Activated CD4-positive, alpha-beta T cell treated with anti-CD3 and anti-CD28 coated beads for 36 hours (primary cell): ENCODE data around the gene PLA1A. TPM values are rescaled to one million over a fixed set of nuclear protein-coding genes. Genes with fewer than 3 reads are reported as not detected.
A peak's percentile ranks its signal among the peaks of the same experiment; 100 is the strongest.

Experiments used
- ATAC-seq: fragments of 200-7000 bp; cut with Tn5 transposase; one replicate; pipeline ENCODE4 v1.10.0; 2021; ENCODE audit warnings: mild to moderate bottlenecking, moderate library complexity
- CTCF ChIA-PET: fragments of 350-600 bp; sonication (Branson Sonifier 250); formaldehyde crosslinking; loops from one replicate; lab custom pipeline; 2021; ENCODE audit warnings: antibody characterized with exemption; lab: Charles Lee
- POLR2A ChIA-PET: fragments of 350-600 bp; sonication (Branson Sonifier 250); formaldehyde crosslinking; loops from one replicate; lab custom pipeline; 2021; ENCODE audit warnings: antibody characterized with exemption, inconsistent platforms; lab: Charles Lee
- DNase-seq: peaks from one replicate; pipeline ENCODE4 v3.0.0-alpha.2; 2020
- H3K27ac Mint-ChIP-seq: one replicate; pipeline ENCODE4 v1.8.0; 2021; ENCODE audit warnings: mixed read lengths
- H3K27me3 Mint-ChIP-seq: one replicate; pipeline ENCODE4 v1.8.0; 2021; ENCODE audit warnings: mixed read lengths
- H3K36me3 Mint-ChIP-seq: one replicate; pipeline ENCODE4 v1.8.0; 2021; ENCODE audit warnings: low read depth, mixed read lengths
- H3K4me1 Mint-ChIP-seq: one replicate; pipeline ENCODE4 v1.8.0; 2021; ENCODE audit warnings: mixed read lengths
- H3K4me3 Mint-ChIP-seq: one replicate; pipeline ENCODE4 v1.8.0; 2021; ENCODE audit warnings: mild to moderate bottlenecking, moderate library complexity, mixed read lengths
- H3K9me3 Mint-ChIP-seq: one replicate; pipeline ENCODE4 v1.8.0; 2021; ENCODE audit warnings: low read depth, mixed read lengths
- intact Hi-C, 2 experiments: fragments of 100-400 bp; cut with DNase I in 1 of 2; cut with micrococcal nuclease in 1 of 2; formaldehyde crosslinking; loops; one replicate each; pipeline versions ENCODE4 v1.14.2 to v1.15.1; 2022 to 2024; cut with DNase I, micrococcal nuclease
- total RNA-seq, 2 experiments: library from RNA; stranded (reverse); gene quantifications; one replicate each; pipeline ENCODE4 v1.2.3, GENCODE V29; 2021

PLA1A gene
- total RNA-seq, 2 experiments from 2014 or later = not detected

DNA sequence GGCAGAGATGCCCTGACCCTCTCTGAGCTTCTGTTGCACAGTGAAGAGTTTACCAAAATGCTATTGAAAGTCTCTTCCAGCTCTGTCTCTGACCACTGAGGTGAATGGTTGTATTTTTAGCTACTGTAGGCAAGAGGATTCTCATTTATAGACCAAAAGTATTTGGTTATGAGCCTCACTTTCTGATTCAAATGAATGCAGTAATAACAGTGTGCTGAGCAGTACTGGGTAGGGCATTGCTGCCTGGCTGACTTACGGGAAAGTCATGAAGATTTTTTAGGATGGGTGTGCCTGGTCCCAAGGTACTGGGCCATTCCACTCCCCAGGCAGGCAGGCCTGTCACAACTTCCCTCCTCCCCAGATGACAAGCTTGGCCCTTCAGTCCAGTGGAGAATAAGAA, 15.5 kb downstream of the PLA1A start:
- no peaks in the 10 kb centered on the region for H3K36me3 Mint-ChIP-seq
- no peaks in the 10 kb centered on the region for H3K4me1 Mint-ChIP-seq
- POLR2A ChIA-PET = no interaction called here
- no peak overlapping the region for H3K27ac Mint-ChIP-seq
- intact Hi-C loops = no loop called here
- DNase-seq = no peak
- CTCF ChIA-PET = no interaction called here
- no peak overlapping the region for H3K4me3 Mint-ChIP-seq
- no peaks in the 10 kb centered on the region for H3K9me3 Mint-ChIP-seq
- peaks cover 4% of the 10 kb centered on the region for H3K27me3 Mint-ChIP-seq
- ATAC-seq = no peak

DNA sequence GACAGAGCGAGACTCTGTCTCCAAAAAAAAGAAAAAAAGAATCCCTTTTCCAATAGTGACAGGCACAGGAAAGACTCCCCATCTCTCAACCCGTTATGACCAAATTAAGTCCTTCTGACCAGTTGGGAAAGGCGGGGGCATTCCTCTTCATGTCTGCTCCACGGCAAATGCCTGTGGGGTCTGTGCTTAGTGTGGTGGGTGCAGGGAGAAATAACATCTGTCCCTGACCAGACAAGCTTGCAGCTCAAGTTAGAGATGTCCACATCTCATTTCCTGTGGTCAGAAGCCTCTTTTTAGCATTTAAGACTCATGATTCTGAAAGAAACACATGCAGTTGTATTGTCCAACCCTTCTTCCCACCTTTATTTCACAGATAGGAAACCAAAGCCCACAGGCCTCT, 16.2 kb downstream of the PLA1A start:
- POLR2A ChIA-PET = no interaction called here
- CTCF ChIA-PET = no interaction called here
- no peak overlapping the region for H3K27ac Mint-ChIP-seq
- no peaks in the 10 kb centered on the region for H3K36me3 Mint-ChIP-seq
- H3K4me1 Mint-ChIP-seq = no peaks in the 10 kb centered on the region
- ATAC-seq = no peak
- no peak overlapping the region for H3K4me3 Mint-ChIP-seq
- DNase-seq = no peak
- intact Hi-C loops = no loop called here
- peaks cover 4% of the 10 kb centered on the region for H3K27me3 Mint-ChIP-seq
- no peaks in the 10 kb centered on the region for H3K9me3 Mint-ChIP-seq

DNA sequence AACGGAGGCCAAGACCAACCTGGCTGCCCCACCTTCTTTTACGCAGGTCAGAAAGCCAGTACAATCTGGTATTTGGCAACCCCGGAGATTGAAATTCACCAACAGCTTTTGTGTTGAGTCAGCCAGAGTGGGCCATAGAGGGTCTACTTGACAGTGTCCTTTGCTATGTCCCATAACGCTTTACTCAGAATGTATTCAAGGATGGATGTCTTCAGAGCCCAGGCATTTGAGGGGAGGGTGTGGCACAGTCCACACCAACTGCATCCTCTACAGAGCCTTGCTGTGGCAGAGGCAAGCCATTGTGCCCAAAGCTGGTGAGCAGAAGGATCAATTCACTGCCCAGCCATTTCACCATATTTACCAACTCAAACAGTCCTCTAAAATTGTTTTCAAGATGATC, 18.4 kb downstream of the PLA1A start:
- H3K4me1 Mint-ChIP-seq = no peaks in the 10 kb centered on the region
- intact Hi-C loops = no loop called here
- H3K9me3 Mint-ChIP-seq = no peaks in the 10 kb centered on the region
- no peak for DNase-seq
- H3K36me3 Mint-ChIP-seq = no peaks in the 10 kb centered on the region
- peaks cover 2% of the 10 kb centered on the region for H3K27me3 Mint-ChIP-seq
- H3K4me3 Mint-ChIP-seq = no peak overlapping the region
- CTCF ChIA-PET = no interaction called here
- ATAC-seq = no peak
- POLR2A ChIA-PET = no interaction called here
- no peak overlapping the region for H3K27ac Mint-ChIP-seq

DNA sequence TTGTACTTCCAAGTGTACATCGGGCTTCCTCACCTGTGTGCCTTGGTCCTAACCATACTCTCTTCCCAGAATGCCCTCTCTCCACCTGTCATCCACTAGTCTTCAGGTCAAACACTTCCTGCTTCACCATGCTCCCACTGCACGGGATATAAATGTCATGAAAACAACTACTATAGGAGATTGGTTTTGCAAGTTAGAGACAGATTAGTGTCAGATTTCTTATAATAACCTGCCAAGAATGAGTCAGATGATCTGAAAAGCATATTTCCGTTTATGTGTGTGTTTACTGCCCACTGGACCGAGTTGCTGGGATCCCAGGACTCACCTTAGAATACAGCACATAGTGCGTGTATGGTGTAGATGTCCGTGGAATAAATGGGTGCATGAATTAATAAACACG, 21.4 kb downstream of the PLA1A start:
- Mint-ChIP-seq H3K27me3 (peaks cover 2% of the 10 kb centered on the region), H3K9me3 (no peaks in the 10 kb centered on the region), H3K4me1 (no peaks in the 10 kb centered on the region), H3K27ac (no peak overlapping the region), H3K36me3 (no peaks in the 10 kb centered on the region), H3K4me3 (no peak overlapping the region)
- ChIA-PET CTCF (no interaction called here), POLR2A (no interaction called here)
- ATAC-seq = no peak
- intact Hi-C loops = no loop called here
- no peak for DNase-seq

DNA sequence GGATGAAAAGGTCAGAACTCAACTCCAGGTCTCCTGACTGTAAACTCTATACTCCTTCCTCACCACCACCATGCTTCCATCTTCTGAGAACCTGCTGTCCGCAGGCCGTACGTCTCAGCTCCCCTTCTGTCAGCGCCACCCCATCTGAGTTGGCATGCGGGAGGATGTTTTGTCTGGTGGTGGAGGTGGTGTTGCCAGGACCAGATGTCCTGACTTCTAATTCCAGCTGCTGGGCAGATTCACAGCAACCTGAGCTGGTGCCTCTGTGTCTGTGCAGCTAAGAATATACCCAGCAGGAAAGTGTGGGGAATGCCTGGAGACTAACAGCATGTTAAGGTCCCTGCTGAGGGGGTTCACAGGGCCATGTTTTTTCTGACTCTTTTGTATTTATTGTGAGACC, 23.2 kb downstream of the PLA1A start:
- H3K9me3 Mint-ChIP-seq = no peaks in the 10 kb centered on the region
- POLR2A ChIA-PET = no interaction called here
- H3K4me3 Mint-ChIP-seq = no peak overlapping the region
- H3K36me3 Mint-ChIP-seq = no peaks in the 10 kb centered on the region
- ATAC-seq = no peak
- no peaks in the 10 kb centered on the region for H3K4me1 Mint-ChIP-seq
- CTCF ChIA-PET = interaction anchor here (0.9 kb wide), 1 partner anchor 16 kb away, joined by 3 read pairs; no protein-coding TSS in a partner anchor
- H3K27ac Mint-ChIP-seq = no peak overlapping the region
- DNase-seq = no peak
- peaks cover 8% of the 10 kb centered on the region for H3K27me3 Mint-ChIP-seq
- intact Hi-C loops = no loop called here

DNA sequence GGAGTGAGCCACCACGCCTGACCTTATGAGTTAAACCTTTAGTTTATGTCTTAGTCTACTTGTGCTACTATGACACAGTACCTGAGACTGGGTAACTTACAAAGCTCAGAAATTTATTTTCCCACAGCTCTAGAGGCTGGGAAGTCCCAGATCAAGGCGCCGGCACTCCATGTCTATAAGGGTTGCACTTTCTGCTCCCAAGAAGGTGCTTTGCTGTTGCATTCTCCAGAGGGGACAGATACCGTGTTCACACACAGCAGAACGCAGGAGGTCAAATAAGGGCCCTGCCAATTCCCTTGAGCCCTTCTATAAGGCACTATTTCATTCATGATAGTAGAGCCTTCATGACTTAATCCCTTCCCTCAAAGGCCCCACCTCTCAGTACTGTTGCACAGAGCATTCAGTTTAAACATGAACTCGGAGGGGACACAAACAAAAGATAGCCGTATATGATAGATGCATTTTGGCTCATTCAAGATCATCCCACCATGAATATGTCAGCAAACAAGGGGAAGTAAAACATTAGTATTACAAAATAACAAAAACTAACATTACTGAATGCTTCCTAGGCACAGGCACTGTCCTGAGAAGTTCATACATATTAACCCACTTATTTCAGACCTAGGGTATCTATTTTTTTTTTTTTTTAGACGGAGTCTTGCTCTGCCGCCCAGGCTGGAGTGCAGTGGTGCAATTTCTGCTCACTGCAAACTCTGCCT, 26.5 kb downstream of the PLA1A start:
- Mint-ChIP-seq H3K36me3 (no peaks in the 10 kb centered on the region), H3K27me3 (peaks cover 27% of the 10 kb centered on the region), H3K4me1 (peaks cover 11% of the 10 kb centered on the region), H3K4me3 (no peak overlapping the region), H3K27ac (no peak overlapping the region), H3K9me3 (no peaks in the 10 kb centered on the region)
- POLR2A ChIA-PET = no interaction called here
- ATAC-seq (no peak), DNase-seq (no peak)
- CTCF ChIA-PET = interaction anchor here (0.7 kb wide), 1 partner anchor 251 kb away, joined by 3 read pairs; no protein-coding TSS in a partner anchor
- intact Hi-C loops = no loop called here

DNA sequence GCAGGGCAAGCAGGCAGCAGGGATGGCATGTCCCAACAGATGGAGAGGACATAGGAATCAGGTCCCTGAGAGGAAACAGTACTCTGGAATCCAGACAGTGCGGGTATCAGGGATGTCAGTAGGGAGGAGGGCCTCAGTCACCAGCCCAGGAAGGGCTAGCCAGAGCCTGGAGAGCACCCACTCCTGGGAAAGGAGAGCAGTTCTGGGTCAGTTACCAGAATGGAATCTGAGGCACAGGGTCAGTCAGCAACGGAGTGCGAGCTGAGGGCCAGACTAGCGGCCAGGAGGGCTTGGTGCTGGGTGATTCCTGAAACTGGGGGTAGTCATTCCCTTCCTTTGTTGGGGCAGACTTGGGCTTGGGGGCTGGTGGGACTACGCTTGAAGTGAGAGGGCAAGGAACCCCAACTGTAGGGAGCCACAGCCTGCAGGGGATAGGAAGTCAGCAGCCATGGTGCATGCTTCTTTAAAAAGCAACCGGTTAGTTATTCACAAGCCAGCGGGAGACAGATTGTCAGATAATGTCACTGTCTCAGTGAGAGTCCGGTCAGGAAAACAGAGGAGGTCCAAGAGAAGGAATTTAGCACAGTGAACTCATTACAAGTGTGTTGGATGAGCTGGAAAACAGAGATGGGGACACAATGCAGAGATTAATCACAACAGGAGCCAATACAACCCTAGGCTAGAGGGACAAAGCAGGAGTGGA, 27.9 kb downstream of the PLA1A start:
- H3K4me1 Mint-ChIP-seq = peaks cover 12% of the 10 kb centered on the region
- no peaks in the 10 kb centered on the region for H3K36me3 Mint-ChIP-seq
- no peak overlapping the region for H3K27ac Mint-ChIP-seq
- no peaks in the 10 kb centered on the region for H3K9me3 Mint-ChIP-seq
- DNase-seq (no peak), ATAC-seq (no peak)
- CTCF ChIA-PET = interaction anchor here (0.7 kb wide), 1 partner anchor 132 kb away, joined by 3 read pairs; no protein-coding TSS in a partner anchor
- H3K27me3 Mint-ChIP-seq = peaks cover 27% of the 10 kb centered on the region
- POLR2A ChIA-PET = no interaction called here
- intact Hi-C loops = no loop called here
- H3K4me3 Mint-ChIP-seq = no peak overlapping the region

DNA sequence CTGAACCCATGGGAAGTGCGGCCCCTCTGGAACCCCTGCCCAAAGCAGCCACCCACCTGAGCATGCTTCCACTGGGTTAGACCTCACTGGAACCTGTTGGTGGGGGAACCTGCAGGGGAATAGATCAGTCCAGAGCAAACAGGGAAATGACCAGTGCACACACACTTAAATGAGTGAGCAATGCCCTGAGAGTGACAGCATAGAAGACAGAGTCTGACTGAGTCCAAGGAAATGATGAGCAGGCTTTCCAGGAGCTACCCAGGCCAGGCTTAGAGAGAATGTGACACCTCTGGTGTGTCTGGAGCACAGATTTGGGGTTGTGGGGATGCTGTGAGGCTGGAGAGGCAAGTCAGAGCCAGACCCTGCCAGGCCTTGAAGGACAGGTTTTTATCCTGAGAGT, 28.5 kb downstream of the PLA1A start:
- intact Hi-C loops = no loop called here
- no peak overlapping the region for H3K27ac Mint-ChIP-seq
- H3K9me3 Mint-ChIP-seq = no peaks in the 10 kb centered on the region
- ChIA-PET POLR2A (no interaction called here), CTCF (interaction anchor here (0.7 to 1.0 kb wide), 3 partner anchors 33 to 133 kb away, joined by 3 read pairs; no protein-coding TSS in a partner anchor)
- ATAC-seq = no peak
- H3K4me1 Mint-ChIP-seq = peaks cover 16% of the 10 kb centered on the region
- no peak overlapping the region for H3K4me3 Mint-ChIP-seq
- no peaks in the 10 kb centered on the region for H3K36me3 Mint-ChIP-seq
- H3K27me3 Mint-ChIP-seq = peaks cover 27% of the 10 kb centered on the region
- no peak for DNase-seq

DNA sequence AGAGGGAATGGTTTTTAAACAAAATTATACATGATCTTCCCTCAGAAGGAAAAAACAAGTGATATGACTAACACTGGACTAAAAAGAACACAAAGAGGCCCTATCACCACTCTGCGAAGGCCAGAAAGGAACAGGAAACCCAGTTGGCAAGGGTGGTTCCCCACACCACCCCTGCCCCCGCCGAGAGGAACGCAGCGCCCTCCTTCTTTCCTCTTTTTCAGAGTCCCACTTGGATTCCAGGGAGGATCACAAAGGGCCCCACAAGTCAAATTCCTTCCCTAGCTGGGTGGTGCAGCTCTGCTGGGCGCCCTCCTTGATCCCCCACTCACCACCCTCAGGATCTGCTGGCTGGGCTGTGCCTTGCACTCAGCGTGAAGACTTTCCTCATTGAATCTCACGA, 29.8 kb downstream of the PLA1A start:
- no peaks in the 10 kb centered on the region for H3K9me3 Mint-ChIP-seq

DNA sequence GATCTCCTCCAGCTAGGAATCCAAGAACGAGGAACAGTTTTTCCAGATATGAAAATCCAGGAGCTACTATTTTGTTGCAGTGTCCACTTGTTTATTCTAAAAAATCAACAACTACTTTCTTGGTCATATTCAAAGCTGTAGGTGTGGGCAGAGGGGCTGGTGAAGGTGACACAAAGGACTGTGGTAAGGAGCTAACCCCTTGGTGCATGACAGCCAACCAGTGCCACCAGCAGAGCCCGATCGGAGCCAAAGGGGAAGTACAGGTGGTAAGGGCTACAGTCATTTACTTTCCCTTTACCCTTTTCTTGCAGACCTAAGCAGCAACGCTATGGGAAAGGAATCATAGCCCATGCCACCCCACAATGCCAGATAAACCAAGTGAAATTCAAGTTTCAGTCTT, 30.7 kb downstream of the PLA1A start:
- Mint-ChIP-seq H3K4me1 (peaks cover 16% of the 10 kb centered on the region), H3K36me3 (no peaks in the 10 kb centered on the region), H3K9me3 (no peaks in the 10 kb centered on the region), H3K27me3 (peaks cover 27% of the 10 kb centered on the region), H3K4me3 (no peak overlapping the region), H3K27ac (no peak overlapping the region)
- POLR2A ChIA-PET = no interaction called here
- intact Hi-C loops = no loop called here
- CTCF ChIA-PET = no interaction called here
- ATAC-seq (peak; percentile 83), DNase-seq (peak; percentile 62)

More for the DNA sequence above, 29.8 kb downstream of the PLA1A start:
- DNase-seq (no peak), ATAC-seq (no peak)
- ChIA-PET CTCF (interaction anchor here (1.0 kb wide), 1 partner anchor 45 kb away, joined by 3 read pairs; no protein-coding TSS in a partner anchor), POLR2A (no interaction called here)
- intact Hi-C loops = no loop called here
- Mint-ChIP-seq H3K27me3 (peaks cover 27% of the 10 kb centered on the region), H3K4me1 (peaks cover 16% of the 10 kb centered on the region), H3K4me3 (no peak overlapping the region), H3K27ac (no peak overlapping the region), H3K36me3 (no peaks in the 10 kb centered on the region)

DNA sequence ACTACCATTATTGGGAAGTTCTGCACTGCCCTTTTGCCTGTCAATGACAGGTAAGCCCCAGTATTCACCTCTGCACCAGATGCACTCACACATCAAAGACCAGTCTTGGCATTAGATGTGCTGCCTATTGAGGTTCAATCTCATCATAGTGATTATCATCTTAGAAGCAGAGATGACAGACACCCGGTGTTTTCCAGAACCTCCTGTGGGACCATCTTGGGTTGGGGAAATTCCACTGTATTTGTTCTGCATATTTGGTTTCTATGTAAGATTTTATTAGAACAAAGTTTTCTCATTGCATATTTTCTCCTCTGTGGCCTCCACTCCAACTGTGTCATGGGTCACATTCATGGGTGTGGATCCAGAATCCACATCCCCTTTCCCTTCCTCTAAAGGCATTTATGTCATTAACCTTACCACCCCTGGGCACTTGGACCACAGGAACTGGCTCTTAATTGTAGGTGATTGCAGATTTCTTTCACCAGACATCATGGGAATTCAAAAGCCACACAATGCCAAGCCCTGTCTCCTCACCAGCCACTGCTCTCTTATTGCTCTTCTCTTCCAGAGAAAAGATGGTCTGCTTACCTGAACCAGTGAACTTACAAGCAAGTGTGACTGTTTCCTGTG, 31.2 kb downstream of the PLA1A start:
- no peaks in the 10 kb centered on the region for H3K36me3 Mint-ChIP-seq
- peaks cover 27% of the 10 kb centered on the region for H3K27me3 Mint-ChIP-seq
- no peak overlapping the region for H3K27ac Mint-ChIP-seq
- H3K9me3 Mint-ChIP-seq = no peaks in the 10 kb centered on the region
- POLR2A ChIA-PET = no interaction called here
- DNase-seq (no peak), ATAC-seq (peak; percentile 28)
- no peak overlapping the region for H3K4me3 Mint-ChIP-seq
- CTCF ChIA-PET = no interaction called here
- H3K4me1 Mint-ChIP-seq = peaks cover 16% of the 10 kb centered on the region
- intact Hi-C loops = no loop called here
